Choroid plexus epithelial cell (primary cell): Measurements from ENCODE around the gene MDN1.
"Not testable (repeated sequence)": the region's sequence is repeated elsewhere in the genome, so short reads cannot be mapped to it uniquely, and the experiment has no call there.

Experiments used
- DNase-seq: peaks from one replicate; pipeline ENCODE4 v3.0.0-alpha.2; 2010; ENCODE audit warnings: low read depth
- H3K4me3 ChIP-seq: 2 replicates; pipeline ENCODE4 v1.5.1; 2011; ENCODE audit warnings: low read depth, mild to moderate bottlenecking, control low read depth, low read length, moderate library complexity
- CTCF ChIP-seq: conservative IDR thresholded peaks from 2 replicates; pipeline ENCODE4 v1.5.1; 2011; ENCODE audit warnings: low read depth, mild to moderate bottlenecking, control low read depth, inconsistent platforms, low read length, moderate library complexity

MDN1 gene

DNA sequence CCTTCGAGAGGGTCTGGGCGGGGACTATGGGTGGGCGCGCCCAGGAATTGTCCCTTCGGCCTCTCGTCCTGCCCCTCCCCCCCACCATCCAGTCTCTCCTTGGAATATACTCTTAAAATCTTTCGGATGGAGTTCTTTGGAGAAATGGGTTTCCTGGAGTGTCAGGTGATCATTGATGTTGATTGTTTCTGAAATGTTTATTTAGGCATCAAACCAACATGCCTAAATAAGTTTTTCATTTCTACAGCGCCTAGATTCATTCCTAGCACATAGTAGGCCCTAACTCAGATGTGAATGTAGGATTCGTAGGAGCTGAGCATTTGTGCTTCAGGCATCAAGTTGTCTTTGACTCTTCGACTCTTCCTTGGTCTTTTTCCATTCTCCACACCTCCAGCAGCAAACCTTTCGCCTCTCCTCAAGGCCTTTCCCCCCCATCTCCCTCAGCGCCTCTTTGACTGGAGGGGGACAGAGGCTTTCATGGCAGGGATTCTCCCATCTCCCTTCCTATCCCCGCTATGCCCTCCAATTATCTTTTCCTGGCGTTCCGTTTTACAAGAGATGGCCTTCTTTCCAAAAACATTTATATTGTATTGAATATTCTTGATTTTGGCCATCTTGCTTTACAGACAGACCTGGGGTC lies 10.7 kb upstream of the MDN1 start:
- DNase-seq = no peak
- H3K4me3 ChIP-seq = peak overlapping the region; percentile 78

GRCh38 chr6:89829472-89830169 lies 10.0 kb upstream of the MDN1 start, which contains the start of gene CASP8AP2:
Gene CASP8AP2, plus strand, starts transcription at chr6:89829880.
- peak; percentile 99 for DNase-seq
- TF ChIP-seq CTCF = no peak
- H3K4me3 ChIP-seq = peak within 1 kb of the TSS; percentile 79

More for the DNA sequence above, 10.7 kb upstream of the MDN1 start:
- TF ChIP-seq CTCF = no peak

DNA sequence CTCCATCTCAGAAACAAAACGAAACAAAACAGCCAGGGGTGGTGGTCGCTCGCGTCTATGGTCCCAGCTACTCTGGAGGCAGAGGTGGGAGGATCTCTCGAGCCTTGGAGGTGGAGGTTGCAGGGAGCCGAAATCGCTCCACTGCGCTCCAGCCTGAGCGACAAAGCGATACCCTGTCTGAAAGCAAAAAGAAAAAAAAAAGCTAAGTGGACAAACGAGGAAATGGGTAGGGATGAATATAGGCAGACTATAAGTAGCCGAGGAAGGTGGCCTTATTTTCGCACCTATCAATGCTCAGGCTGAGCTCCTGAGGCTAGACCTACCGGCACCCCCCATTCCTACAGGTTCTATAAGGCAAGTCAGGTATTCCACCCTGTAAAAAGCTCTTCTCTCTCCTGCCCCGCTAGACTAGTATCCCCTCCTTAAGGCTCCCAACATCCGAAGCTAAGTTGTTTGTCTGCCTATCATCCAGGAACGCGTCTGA lies 9.4 kb upstream of the MDN1 start:
- TF ChIP-seq CTCF = no peak
- no peak for DNase-seq
- peak overlapping the region; percentile 79 for H3K4me3 ChIP-seq

- H3K4me3 ChIP-seq = peak overlapping the region; percentile 79
- not testable (repeated sequence) for DNase-seq
Measured at GRCh38 chr6:89828475-89828987, 8.9 kb upstream of the MDN1 start.

GRCh38 chr6:89826029-89826528 lies 6.5 kb upstream of the MDN1 start:
- peak; percentile 77 for DNase-seq
- no peak overlapping the region for H3K4me3 ChIP-seq
- no peak for TF ChIP-seq CTCF

GRCh38 chr6:89818977-89819335 lies 638 bp downstream of the MDN1 start:
- no peak for TF ChIP-seq CTCF

GRCh38 chr6:89817481-89817880 lies 2.1 kb downstream of the MDN1 start:
- H3K4me3 ChIP-seq = no peak overlapping the region
- no peak for DNase-seq
- TF ChIP-seq CTCF = no peak

More at GRCh38 chr6:89818977-89819335, 638 bp downstream of the MDN1 start:
- H3K4me3 ChIP-seq = peak overlapping the region; percentile 99
- DNase-seq = peak; percentile 54

GRCh38 chr6:89813422-89813821 lies 6.2 kb downstream of the MDN1 start:
- DNase-seq, H3K4me3 ChIP-seq: not testable (repeated sequence)
